Activated gamma-delta T cell treated with anti-CD3 and anti-CD28 coated beads, Interleukin-2, amount 50 U/mL, for 16 hours (primary cell): ENCODE results near the gene ELK4.
A peak's percentile ranks its signal among the peaks of the same experiment; 100 is the strongest.

Experiments used
- DNase-seq: peaks from one replicate; pipeline ENCODE4 v3.0.0-alpha.2; 2020; ENCODE audit warnings: low read depth

Gene ELK4, protein sequence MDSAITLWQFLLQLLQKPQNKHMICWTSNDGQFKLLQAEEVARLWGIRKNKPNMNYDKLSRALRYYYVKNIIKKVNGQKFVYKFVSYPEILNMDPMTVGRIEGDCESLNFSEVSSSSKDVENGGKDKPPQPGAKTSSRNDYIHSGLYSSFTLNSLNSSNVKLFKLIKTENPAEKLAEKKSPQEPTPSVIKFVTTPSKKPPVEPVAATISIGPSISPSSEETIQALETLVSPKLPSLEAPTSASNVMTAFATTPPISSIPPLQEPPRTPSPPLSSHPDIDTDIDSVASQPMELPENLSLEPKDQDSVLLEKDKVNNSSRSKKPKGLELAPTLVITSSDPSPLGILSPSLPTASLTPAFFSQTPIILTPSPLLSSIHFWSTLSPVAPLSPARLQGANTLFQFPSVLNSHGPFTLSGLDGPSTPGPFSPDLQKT

GRCh38 chr1:205631768-205632668 lies at the start of gene ELK4:
Gene ELK4, minus strand, starts transcription at chr1:205632011. Its CDS starts 8,129 bp downstream, at chr1:205623882.
- DNase-seq = peak; percentile 100

DNA sequence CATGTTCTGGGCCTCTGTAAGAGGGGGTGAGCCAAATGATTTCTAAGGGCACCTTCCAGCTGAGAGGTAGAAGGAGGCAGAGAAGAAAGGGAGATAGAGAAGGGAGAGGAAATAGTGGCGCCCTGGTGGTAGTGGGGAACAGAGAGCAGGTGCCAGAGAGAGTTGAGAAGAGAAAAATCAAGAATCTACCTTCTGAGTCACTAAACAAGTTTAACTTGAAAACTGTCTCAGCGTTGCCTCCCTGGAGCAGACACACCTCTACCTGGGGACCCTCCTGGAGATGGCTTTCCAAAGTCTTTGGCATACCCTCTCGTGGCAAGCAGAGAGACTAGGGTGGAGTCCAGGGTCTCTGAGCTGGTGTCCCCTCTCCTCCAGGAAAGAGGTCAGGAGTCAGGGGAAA lies 49.6 kb upstream of the ELK4 start:
- no peak for DNase-seq

GRCh38 chr1:205680073-205680851 lies 48.5 kb upstream of the ELK4 start, which contains the start of gene SLC45A3:
Gene SLC45A3, minus strand, starts transcription at chr1:205680509. Its CDS starts 15,853 bp downstream, at chr1:205664656.
- peak; percentile 3 for DNase-seq

DNA sequence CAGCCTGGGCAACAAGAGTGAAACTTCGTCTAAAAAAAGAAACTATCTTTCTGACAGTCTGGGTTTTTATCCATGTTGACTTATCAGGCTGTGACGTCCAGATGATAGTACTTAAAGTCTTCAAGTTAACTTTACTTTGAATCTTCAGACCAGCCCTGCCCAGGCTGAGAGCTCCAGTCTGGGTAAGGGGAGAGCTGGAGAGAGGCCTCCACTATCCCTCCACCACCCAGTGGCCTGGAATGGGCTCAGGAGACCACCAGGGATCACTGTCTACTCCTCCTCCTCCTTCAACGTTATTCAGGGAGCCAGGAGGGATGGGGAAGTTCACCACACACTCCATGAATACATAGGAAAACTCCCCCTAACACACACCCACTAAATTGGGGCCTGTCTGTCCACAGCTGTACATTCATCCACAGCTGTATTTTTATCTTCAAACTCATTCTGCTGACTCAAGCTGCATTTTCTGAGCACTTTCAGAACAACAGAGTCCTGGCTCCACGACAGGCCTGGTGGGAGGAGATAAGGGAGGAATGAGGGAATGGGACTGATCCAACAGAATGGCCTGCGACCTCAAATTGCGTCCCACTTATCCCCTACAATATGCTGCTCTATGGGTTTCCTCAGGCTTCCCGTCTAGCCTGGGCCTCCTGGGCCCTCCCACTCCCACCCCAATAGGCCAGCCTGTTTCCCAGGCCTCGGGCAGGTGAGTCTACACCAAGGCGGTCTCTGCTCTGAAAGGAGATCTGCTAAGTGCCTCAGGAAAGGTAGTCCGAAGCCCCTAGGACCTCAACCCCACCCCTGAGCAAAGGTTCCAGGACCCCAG lies 46.7 kb upstream of the ELK4 start:
- no peak for DNase-seq

GRCh38 chr1:205677167-205677566 lies 45.4 kb upstream of the ELK4 start:
- DNase-seq = no peak

DNA sequence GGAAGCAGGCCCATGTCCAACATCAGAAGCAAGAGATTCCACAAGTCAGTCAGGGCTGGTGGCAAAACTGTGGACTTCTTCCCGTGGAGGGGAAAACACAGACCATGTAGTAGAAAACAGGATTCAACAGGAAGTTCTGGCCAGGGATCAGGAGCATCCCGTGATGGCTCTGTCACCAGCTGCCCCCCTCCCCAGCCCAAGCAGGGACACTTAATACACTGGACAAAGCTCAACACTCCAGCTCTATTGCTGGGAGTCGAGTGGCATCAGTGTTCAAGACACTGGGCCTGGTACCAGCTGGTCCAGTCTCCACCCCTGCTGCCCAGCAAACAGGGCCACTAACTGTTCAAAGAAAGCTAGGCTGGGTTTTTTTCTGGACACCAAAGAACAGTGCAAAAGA lies 44.8 kb upstream of the ELK4 start:
- DNase-seq = no peak

- DNase-seq = no peak
These were observed 44.2 kb upstream of the ELK4 start for GRCh38 chr1:205676002-205676401.

DNA sequence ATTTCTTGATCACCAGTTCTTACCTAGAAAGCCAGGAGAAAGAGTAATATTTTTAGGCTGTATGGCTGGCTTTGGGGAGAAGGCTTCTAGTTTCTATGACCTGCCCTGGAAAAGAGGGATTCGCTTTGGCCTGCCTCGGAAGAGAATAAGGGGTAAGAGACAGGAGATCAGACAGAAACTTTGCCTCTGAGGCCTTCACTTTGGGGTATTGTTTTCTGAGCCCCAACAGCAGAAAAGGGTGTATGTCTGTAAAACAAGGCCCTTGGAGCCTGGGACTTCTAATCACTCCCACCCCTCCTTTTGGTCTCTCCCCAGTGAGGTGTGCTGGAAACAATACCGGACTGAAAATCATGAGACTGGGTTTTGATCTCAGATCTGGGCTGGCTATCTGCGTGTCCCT lies 43.4 kb upstream of the ELK4 start:
- DNase-seq = no peak

DNA sequence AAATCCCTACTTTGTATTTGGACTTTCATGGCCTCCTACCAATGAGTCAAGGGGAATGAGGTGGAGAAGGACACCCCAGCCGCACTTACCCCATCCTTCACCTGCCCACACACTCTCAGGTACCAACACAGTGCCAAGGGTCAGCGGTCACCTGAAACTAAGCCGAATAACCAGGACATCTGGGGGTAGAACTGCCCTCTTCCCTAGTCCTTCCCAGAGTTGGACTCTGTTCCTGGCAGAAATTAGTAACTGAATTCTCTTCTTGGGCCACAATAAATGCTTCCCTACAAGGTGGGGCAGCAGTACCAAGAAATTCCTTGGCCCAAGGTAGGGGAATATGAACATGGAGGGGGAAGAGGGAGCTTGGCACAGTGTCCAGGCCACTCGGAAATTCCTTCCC lies 41.2 kb upstream of the ELK4 start:
- no peak for DNase-seq

DNA sequence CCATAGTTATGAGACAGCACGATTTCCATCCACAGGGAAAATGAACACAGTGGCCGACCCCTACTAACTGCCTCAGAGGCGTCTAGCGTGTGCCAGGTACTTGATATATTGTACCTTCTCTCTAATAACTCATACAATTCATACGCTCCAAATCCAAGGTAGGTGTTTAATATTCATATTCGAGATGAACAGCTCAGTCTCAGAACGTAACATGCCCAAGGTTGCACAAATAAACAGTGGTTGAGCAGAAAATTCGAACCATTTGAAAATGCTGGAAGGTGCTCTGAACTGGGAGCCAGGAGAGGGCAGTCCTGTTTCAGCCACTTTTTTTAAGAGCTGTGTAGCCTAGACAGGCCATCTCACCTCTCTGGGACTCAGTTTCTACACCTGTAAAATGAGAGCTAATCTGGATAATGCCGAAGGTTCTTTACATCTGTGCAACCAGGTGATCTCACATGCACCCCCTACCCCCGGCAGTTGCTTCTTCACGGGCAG lies 40.6 kb upstream of the ELK4 start:
- DNase-seq = no peak

DNA sequence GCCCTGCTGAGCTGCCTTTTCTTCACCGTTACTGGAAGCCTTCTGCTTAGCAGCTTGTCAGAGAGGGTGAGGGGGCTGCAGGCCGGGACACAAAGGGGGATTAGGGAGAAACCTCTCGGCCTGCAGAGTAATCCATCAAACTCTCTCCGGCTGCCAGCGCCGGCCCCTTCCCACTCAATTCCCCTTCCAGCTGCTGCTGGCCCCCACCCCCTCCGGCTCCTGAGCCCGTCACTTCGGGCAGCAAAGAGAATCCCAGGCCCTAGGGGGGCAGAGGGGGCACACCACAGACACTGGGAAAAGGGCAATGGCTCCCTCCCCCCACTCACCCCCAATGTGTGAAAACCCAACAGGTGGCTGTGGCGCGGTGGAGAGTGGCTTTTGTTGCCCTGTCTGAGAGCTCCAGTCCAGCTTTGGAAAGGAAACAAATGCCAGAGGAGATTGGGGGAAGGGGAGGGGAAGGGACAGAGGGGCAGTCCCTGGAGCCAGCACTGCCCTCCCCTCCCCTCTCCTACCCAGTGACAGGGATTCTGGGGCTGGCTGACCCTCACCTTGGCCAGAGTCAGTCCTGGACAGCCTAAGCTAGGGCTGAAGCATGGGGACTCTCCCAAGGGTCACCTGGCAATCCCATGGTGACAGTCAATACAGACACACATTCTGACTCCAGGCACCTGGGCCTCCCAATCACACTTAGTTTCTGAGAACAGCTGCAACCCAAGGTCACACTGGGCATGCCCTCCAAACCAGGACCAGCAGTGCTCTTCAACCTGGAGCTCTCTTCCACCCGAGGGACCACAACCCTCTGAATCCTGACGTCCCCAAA lies 39.0 kb upstream of the ELK4 start:
- DNase-seq = no peak

GRCh38 chr1:205670150-205670446 lies 38.3 kb upstream of the ELK4 start:
- no peak for DNase-seq

DNA sequence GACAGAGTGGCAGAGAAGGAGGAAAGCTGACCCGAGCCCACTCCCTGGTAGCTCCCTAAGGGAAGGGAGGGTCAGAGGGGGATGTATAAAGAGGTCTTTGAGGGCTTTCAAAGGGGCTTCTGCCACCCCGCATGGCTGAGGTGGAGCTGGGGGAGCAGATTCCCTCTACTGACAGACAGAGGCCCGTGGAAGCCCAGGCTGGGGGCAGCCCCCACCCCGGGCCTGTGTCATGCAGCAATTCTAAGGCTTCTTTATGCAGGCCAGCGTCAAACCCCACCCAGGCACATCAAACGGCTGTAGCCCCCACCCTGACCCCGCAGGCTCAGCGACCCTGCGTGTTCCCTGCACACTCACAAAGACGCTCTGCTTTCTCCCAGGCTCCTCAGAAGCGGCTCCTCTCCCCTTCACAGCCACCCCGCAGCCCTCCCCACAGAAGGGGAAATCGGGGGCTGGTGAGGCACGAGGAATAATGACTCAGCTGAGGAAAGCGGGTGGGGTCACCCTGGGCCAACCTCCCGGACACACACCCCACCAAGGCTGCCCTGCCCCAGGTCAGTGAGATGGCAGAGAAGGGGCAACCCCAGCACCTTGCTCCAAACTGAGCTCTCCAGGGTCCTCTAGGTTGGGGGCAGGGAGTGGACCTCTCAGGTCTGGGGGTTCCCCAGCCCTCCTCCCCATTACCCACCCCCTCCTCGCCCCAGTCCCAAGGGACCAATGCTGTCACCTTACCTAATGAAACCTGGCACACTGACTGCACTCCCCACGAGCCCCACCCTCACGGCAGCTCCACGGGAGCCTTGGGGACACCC lies 37.7 kb upstream of the ELK4 start:
- no peak for DNase-seq

- DNase-seq = no peak
These were observed 37.1 kb upstream of the ELK4 start for GRCh38 chr1:205668951-205669340.

GRCh38 chr1:205667909-205668643 lies 36.3 kb upstream of the ELK4 start:
- DNase-seq = no peak

- DNase-seq = no peak
These were observed 34.8 kb upstream of the ELK4 start for GRCh38 chr1:205666372-205667166.

DNA sequence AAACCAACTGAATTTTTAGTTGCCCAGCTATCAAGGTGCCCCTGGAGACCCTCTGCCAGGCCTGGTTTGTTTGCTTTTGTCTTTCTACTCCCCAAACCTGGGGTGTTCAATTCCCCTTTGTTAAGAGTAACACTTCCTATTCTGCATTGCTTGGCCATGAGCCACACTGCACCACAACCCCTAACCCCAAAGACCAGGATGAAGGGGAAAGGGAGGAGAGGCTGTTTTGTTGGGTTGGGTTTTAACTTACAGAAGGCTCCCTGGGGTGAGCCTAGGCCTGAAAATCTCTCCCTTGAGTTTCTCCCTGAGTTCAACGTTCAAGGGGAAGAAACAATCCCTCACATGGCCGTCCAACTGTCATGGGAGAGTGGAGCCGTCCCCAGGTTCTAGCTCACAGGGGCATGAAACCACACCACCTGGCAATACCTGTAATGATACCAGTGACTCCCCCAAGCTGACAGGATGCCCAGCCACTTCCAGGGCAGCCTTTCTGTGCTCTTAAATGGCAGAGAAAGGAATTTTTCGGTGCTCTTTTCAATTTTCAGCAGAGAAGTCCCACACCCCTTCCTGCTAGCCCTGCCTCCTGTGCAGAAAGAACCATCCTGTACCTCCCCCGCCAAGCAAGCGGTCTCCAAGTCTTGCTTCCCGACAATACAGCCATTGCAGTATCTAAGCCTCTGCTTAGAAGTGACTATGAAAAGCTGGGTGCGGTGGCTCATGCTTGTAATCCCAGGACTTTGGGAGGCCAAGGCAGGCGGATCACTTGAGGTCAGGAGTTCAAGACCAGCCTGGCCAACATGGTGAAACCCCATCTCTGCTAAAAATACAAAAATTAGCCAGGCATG lies 33.6 kb upstream of the ELK4 start:
- no peak for DNase-seq
